ENCODE measurements around the gene OR5K2.

The OR5K2 gene

DNA sequence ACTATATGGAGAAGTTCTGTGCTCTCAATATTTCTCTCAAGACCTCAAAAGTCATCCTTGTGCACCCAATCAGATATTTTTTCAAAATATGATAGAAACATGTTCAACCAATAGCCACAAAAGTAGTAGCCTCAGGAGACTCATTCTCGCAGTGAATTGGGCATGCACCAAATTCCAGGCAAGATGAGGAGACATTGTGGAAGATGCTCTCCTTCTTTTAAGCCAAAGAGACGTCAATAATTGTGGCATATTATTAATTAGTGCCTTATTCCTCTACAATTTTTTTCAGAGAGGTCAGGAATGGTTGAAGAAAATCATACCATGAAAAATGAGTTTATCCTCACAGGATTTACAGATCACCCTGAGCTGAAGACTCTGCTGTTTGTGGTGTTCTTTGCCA, at the start of gene OR5K2:
TSS of gene OR5K2 (plus strand) at position 301 of the 400 bp plus-strand sequence. CDS start at position 301, 0 bp downstream.
- DNase-seq: no peak

GRCh38 chr3:98449606-98450193, 47.8 kb upstream of the OR5K2 start:
- no peak for DNase-seq

DNA sequence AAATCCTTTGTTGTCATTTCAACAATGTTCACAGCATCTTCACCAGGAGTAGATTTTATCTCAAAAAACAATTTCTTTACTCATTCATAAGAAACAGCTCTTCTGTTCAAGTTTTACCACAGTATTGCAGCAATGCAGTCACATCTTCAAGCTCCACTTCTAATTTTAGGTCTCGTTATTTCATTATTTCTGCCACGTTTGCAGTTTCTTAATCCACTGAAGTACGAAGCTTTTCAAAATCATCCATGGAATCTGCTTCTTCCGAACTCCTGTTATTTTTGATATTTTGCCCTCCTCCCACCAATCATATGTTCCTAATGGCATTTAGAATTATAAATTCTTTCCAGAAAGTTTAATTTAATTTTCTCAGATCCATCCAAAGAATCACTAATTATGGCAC, 47.1 kb upstream of the OR5K2 start:
- no peak for DNase-seq

DNA sequence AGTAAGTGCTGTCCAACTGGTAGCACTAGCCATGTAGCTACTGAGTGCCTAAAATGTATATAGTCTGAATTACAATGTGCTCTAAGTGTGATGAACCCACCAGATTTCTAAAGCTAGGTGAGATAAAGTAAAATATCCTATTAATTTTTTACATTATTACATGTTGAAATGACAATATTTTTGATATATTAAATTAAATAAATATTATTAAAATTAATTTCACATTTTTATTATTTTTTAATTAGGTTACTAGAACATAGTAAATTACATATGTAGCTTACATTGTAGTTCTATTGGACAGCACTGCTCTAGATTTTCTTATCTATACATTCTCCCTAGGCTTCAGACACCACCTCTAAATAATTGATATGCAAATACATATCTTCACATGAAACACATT, 43.7 kb upstream of the OR5K2 start:
- DNase-seq: no peak

- no peak for DNase-seq
These were observed 42.6 kb upstream of the OR5K2 start for GRCh38 chr3:98454929-98455328.

DNA sequence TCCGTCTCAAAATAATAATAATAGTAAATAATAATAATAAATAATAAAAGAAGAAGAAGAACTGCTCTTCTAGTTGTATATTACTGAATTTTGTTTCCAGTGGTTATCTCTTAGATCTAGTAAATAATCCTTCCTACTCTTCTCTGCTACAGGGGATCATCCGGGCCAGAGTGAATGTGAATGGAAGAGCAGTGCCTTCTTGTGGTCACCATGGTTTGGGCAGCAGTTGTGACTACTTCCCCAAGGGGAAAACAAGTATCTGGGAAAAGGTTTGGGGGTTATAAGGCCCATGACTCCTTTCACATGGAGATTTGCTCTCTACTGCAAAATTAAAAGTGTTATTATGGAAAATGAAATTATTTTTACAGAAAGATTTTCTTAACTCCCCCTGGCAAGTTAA, 39.9 kb upstream of the OR5K2 start:
- no peak for DNase-seq

- no peak for DNase-seq
These were observed 37.3 kb upstream of the OR5K2 start for GRCh38 chr3:98460220-98460619.

DNA sequence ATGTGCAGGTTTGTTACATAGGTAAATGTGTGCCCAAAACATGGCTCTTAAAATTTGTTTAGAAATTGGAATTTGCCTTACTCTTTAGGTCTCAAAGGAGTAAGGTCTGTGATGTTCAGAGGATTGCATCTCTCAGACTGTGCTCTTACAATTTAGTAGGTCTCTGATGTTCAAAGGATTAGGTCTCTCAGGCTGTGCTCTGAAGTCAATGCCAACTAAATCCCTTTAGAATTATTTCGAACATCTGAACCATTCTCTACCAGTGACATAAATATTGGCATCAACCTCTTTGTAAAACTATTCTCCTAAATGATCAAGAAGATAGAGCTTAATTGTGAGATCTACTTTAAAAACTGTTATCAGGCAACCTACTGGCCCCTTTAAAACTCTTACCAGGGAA, 34.6 kb upstream of the OR5K2 start, which contains the start of gene OR5K1:
TSS of gene OR5K1 (plus strand) at position 301 of the 400 bp plus-strand sequence. CDS start 6,376 bp downstream, outside the sequence.
- DNase-seq: no peak

DNA sequence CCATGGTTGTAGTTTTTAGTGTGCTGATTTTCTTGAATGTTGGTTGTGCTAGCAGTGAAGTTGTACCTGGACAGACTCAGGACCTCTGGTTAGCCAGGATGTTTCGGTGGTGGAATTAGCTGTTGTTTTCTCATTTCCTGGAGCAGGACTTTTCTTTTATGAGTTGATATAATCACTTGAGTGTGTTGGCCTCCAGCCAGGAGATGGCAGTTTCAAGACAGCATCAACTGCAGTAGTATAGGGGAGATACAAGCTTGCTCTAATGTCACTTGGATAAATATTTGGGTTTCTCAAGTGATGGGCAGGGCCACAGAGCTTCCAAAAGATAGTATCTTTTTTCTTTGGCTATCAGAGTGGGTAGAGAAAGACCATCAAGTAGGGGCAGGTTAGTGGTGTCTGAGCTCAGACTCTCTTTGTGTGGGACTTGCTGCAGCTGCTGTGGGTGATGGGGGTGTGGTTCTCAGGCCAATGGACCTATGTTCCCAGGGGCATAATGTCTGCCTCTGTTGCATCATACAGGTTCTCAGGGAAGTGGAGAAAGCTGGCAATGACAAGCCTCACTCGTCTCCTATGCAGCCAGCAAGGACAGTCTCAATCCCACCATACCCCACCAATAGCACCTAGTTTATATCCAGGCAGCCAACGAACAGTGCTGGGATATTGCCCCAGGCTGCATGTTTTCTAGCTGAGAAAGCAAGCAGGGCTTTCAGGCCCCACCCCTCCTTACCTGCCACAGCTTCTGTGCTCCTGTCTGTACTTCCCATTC, 14.6 kb upstream of the OR5K2 start:
- DNase-seq: no peak

GRCh38 chr3:98483626-98484025, 13.9 kb upstream of the OR5K2 start:
- DNase-seq: no peak

- DNase-seq: no peak
These were observed 2.5 kb downstream of the OR5K2 start for GRCh38 chr3:98500019-98500418.

DNA sequence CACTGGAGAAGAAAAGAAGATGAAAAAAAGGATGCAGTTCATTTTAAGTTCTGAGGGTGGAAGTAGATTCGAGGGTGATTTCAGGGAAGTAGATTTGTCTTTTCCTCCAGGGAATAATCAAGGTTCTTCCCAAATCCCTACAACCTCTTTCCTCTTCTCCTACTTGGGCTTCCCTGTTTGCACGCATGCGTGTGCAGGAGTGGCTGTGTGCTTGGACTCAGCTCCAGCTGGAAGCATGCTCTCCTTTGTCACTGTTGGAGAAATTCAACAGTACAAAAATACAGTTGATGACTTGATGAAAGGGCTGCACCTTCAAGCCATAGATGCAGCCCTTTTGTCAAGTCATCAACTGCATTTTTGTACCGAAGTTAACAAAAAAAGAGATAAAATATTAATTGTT, 3.8 kb downstream of the OR5K2 start:
- no peak for DNase-seq

GRCh38 chr3:98501863-98502576, 4.5 kb downstream of the OR5K2 start:
- no peak for DNase-seq

DNA sequence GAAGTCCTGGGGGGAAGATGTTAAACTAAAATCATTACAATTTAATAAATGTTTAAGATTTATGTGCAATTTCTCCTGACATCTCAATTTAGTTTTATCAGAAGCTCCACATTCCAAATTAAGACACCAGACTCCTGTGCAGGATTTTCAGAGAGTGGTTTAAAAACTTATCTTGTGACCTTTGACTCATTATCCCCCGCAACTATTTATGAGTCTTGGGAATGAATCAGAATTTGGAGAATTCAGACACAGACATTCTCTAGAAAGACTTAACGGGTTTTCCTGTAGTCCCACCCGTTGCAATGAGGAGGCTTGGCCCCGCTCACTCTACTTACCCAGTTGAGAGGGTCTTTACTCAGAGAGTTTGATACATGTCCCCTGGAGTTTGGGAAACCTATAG, 7.1 kb downstream of the OR5K2 start:
- no peak for DNase-seq

- DNase-seq: no peak
These were observed 11.1 kb downstream of the OR5K2 start for GRCh38 chr3:98508582-98508981.

- no peak for DNase-seq
These were observed 15.1 kb downstream of the OR5K2 start for GRCh38 chr3:98512576-98512975.

DNA sequence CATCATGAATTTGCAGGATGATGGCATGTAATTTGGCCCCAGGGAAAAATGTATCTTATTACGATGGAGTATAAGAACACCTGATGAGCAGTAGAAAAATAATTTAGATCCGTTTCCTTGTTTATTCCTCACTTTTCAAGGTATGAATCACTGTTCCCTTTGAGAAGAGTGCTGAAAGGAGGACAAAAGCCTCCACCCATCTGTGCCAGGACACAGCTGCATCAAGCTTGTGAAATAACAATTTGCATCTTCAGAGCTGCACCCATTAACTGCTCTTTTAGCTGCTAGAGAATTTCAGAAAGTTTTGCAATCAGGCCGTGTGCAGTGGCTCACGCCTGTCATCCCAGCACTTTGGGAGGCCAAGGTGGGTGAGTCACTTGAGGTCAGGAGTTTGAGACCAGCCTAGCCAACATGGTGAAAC, 15.6 kb downstream of the OR5K2 start:
- no peak for DNase-seq

GRCh38 chr3:98513736-98514135, 16.3 kb downstream of the OR5K2 start:
- no peak for DNase-seq

- DNase-seq: no peak
These were observed 17.5 kb downstream of the OR5K2 start for GRCh38 chr3:98514948-98515347.

- no peak for DNase-seq
These were observed 21.3 kb downstream of the OR5K2 start for GRCh38 chr3:98518816-98519215.

- no peak for DNase-seq
These were observed 21.9 kb downstream of the OR5K2 start for GRCh38 chr3:98519351-98519750.

GRCh38 chr3:98521897-98522543, 24.5 kb downstream of the OR5K2 start:
- no peak for DNase-seq

- peak; percentile 78 for DNase-seq
These were observed 25.2 kb downstream of the OR5K2 start, which contains the start of gene CLDND1 for GRCh38 chr3:98522544-98523281. Gene CLDND1, minus strand, starts transcription at chr3:98522902. Its CDS starts 1,478 bp downstream, at chr3:98521424.
